HG03139 (cell line): Measurements from ENCODE around the gene TRAPPC3.
"Not testable (repeated sequence)": the region's sequence is repeated elsewhere in the genome, so short reads cannot be mapped to it uniquely, and the experiment has no call there.

Source experiments
- ATAC-seq: cut with Tn5 transposase; IDR thresholded peaks from one replicate; pipeline ENCODE4 v1.9.1; 2021; ENCODE audit not compliant: unreplicated experiment

The TRAPPC3 gene

GRCh38 chr1:36149237-36149972 is at the start of gene TRAPPC3:
TRAPPC3 (minus strand) TSS chr1:36149486; CDS start chr1:36149378, 108 bp downstream.
- peak; percentile 87 for ATAC-seq

DNA sequence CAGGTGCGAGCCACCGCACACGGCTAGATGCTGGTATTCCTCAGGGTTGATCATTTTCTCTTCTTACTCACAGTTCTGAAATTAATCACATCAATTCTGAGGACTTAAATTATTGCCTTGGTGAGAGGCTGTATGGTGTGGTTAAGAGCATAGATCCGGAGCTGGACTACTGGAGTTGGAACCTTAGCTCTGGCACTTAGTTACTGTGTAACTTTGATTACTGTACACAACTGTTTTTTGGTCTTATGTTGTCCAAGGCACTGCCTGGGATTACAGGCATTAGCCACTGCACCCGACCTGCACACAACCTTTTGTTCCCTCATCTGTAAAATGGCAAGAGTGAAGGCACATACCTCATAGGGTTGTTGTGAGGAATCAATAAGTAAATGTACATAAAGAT is 49.4 kb upstream of the TRAPPC3 start:
- ATAC-seq: no peak

DNA sequence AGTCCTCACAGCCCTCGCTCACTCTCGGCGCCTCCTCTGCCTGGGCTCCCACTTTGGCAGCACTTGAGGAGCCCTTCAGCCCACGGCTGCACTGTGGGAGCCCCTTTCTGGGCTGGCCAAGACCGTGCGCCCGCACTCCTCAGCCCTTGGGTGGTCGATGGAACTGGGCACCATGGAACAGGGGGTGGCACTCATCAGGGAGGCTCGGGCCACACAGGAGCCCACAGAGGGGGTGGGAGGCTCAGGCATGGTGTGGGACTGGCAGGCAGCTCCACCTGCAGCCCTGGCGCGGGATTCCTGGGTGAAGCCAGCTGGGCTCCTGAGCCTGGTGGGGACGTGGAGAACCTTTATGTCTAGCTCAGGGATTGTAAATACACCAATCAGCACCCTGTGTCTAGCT is 47.5 kb upstream of the TRAPPC3 start:
- ATAC-seq: not testable (repeated sequence)

DNA sequence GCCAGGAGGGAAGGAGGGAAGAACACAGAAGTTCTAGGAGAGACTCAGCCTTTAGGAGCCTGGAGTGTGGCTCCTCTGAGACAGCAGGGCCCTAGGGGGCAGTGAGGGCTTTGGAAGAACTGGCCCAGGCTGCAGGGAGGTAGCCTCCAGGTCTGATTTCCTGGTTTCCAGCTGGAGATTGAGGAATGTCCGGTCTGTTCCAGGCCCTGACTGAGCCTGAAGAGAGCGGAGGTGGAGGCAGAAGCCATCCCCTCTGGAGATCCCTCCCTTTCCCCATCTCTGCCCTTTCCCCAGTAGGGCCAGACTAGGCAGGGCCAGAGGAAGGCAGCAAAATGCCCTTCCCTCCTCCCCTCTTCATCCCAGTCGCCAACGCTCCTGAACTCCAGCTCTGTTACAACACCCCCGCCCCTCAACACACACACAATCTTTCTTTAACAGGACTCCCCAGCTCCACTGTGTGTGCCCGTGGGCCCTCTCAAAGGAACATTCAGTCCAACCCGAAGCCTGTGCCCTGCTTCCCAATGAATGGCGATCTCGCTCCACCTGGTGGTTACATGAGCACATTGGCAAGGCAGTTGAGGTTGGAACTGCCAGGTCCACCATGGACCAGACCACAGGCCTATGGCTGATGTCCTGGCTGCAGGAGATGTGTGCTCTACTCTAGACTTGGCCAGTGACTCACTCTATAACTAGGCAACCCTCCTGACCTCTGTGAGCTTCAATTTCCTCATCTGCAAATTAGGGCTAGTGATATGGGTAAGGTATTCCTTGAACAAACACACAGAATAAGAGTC is 38.7 kb upstream of the TRAPPC3 start:
- ATAC-seq: peak; percentile 65

GRCh38 chr1:36183309-36183856 is 34.1 kb upstream of the TRAPPC3 start:
- no peak for ATAC-seq

DNA sequence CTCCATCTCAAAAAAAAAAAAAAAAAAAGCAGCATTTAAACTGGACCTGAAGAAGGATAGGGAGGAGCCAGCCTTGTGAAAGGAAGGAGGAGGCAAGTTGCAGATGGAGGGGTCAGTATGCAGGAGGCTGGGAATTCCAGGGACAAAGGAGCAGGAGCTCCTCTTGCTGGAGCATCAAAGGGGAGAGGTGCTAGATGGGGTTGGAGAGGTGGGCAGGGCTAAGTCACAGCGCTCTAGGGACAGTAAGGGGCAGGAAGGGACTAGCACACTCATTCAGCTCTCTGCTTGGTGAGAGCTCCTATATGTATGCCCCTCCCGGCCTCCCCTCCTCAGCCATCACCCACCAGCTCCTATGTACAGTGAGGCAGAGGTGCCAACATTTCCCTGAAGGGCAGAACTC is 33.4 kb upstream of the TRAPPC3 start:
- no peak for ATAC-seq

GRCh38 chr1:36179220-36179600 is 29.9 kb upstream of the TRAPPC3 start:
- ATAC-seq: no peak

GRCh38 chr1:36178471-36179219 is 29.4 kb upstream of the TRAPPC3 start:
- no peak for ATAC-seq

DNA sequence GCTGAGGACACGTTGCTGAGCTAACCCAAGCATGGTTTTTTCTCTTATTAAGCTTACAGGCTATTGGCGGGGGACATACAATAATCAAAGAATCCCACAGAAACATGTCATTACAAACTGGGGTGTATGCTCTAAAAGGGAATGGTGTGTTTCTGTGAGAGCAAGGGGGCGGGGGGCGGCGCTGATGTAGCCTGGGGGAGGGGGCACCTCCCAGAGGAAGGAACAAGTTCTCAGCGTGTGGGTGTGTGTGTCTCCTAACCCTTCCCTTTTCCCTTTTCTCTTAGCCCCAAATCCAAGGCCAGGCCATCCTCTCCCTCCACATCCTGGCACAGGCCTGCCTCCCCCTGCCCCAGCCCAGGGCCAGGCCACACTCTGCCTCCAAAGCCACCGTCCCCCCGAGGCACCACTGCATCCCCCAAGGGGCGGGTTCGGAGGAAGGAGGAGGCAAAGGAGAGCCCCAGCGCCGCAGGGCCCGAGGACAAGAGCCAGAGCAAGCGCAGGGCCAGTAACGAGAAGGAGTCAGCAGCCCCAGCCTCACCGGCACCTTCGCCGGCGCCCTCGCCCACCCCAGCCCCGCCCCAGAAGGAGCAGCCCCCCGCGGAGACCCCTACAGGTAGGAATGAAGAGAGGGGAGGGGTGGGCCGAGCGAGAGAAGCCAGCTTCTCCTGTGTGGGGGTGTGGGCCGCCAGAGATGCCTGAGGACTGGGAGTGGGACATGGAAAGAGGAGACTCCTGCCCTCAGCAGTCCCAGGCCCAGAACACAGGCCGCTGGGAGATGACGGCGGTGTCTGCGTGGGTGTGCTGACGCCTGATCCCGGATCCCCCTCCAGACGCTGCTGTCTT is 28.5 kb upstream of the TRAPPC3 start:
- ATAC-seq: no peak

DNA sequence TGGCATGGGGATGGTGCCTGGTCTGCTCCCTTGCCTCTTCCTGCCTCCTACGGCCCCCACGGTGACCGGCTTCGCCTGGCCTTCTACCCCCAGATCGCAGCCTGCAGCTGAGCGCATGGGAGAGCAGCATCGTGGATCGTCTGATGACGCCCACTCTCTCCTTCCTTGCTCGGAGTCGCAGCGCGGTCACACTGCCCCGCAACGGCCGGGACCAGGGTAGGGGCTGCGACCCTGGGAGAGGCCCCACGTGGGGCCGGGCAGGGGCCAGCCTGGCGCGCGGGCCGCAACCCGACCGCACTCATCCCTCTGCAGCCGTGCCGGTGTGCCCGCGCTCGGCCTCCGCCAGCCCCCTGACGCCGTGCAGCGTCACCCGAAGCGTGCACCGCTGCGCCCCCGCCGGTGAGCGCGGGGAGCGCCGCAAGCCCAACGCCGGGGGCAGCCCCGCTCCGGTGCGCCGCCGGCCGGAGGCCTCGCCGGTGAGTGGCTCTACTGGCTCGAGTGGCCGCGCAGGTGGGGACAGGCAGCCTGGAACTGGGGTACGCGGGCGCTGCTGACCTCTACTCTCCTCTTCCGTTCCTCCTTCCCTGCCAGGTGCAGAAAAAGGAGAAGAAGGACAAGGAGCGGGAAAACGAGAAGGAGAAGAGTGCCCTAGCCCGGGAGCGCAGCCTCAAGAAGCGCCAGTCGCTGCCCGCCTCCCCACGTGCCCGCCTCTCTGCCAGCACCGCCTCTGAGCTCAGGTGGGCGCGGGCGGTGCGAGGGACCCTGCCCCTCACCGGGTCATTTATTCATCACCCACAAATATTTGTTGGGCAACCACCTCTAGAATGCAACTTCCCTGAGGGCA is 27.0 kb upstream of the TRAPPC3 start:
- no peak for ATAC-seq

DNA sequence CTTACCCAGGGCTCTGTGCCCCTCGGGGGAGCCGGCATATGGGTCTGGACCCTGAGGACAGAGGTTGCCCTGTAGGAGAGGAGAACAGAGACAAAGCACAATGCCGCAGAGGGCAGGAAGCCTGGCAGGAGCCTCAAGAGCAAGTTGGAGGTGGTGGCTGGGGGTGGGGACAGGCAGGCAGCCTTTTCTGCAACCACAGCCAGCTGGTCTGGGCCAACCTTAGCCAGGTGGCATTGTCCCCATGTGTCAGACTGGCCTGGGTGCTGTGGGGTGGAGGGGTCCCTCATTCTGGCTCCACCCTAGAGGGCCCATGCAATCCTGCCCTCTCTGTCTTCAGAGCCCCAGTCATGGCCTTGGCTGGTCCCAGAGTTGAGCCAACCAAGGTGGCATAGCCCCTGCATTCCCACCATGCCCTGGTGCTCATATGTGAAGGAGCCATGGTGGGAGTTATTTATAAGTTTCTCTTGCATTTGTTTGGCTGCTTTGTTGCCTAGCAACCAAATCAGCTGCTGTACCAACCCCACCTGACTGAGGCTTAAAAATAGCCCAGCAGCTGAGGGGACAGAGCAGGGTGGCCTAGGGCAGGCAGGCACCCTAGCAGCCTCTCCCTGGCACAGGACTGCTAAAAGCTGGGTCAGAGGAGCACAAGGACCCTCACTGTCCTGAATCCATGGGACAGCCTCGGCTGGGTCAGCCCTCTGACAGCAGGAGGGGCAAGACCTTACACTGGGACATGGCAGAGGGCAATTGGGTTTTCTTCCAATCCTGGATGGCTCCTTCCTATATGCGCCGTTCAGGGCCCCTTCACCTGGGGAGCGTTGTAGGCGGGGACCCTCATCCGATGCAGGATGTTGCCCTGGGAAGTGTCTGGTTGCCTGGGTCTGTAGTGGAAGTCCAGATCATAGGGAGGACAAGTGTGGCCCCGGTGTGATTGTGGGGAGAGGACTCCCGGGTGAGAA is 26.1 kb upstream of the TRAPPC3 start:
- ATAC-seq: no peak

- no peak for ATAC-seq
Measured at GRCh38 chr1:36174713-36175112, 25.4 kb upstream of the TRAPPC3 start.

DNA sequence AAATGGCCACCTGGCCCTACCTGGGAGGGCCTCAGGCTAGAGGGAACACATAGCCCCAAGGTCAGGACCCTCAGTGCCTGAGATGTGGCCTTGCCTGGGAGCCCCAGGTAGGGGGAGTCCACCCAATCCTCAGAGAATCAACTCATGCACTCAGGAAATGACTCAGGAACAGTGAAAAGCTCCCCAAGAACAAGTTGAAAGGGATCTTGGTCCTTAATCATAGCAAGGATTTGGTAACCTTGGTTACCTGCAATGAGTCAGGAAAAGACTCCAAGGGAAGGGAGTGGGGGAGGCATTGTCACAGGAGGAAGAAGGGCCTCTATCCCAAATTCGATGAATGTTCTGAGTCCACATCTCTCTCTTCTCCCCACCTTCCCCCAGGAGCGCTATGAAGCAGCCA is 23.7 kb upstream of the TRAPPC3 start:
- ATAC-seq: no peak

GRCh38 chr1:36172017-36172747 is 22.9 kb upstream of the TRAPPC3 start:
- ATAC-seq: no peak

- ATAC-seq: no peak
Measured at GRCh38 chr1:36170643-36171412, 21.5 kb upstream of the TRAPPC3 start.

DNA sequence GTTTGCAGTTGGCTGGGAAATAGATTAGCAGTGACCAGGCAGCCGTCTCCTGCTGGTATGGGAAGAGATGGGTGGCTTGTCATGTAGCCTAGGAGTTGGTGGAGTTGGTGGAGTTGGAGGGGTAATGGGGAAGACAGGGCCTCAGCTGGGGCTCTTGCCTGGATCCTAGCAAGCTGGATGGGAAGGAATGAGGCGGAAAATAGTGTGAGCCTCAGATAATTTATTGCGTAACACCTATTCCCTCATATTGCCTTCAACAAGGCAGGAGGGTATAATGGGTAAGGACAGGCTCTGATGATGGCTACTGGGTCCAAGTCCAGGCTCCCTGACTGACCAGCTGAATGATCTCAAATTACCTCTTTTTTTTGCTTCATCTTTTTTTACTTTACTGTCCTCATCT is 19.2 kb upstream of the TRAPPC3 start:
- no peak for ATAC-seq
